Body of pancreas (tissue), 2 donors: ENCODE measurements around the gene OR6K3. TPM values are rescaled to one million over a fixed set of nuclear protein-coding genes. Genes with fewer than 3 reads are reported as not detected.

Source experiments
- total RNA-seq, 2 donors: library from RNA; depleted of rRNA; stranded (reverse); fragments of >200 nt; gene quantifications; one replicate each; pipeline ENCODE4 v1.1.0, GENCODE V29; 2016

OR6K3 gene
- total RNA-seq, 2 donors from 2014 or later, result not detected

Other genes starting within 250 kb of the OR6K3 start
- gene OR10R2, start 248.5 kb downstream of the OR6K3 start, total RNA-seq, result not detected
- gene OR6Y1, start 166.3 kb downstream of the OR6K3 start, total RNA-seq, result not detected
- gene OR6P1, start 150.1 kb downstream of the OR6K3 start, total RNA-seq, result not detected
- gene OR10X1, start 140.8 kb downstream of the OR6K3 start, total RNA-seq, result not detected
- gene OR10Z1, start 115.5 kb downstream of the OR6K3 start, total RNA-seq, result not detected
- not detected for gene SPTA1, start 34.0 kb downstream of the OR6K3 start, total RNA-seq
- gene OR6K2, start 20.1 kb downstream of the OR6K3 start, total RNA-seq, result not detected
- not detected for gene OR6K6, start 34.0 kb upstream of the OR6K3 start, total RNA-seq
- gene OR6N1, start 51.5 kb upstream of the OR6K3 start, total RNA-seq, result not detected
- not detected for gene OR6N2, start 60.5 kb upstream of the OR6K3 start, total RNA-seq
- 1 to 10 TPM; 3.0 to 3.1 TPM for gene MNDA, start 110.6 kb upstream of the OR6K3 start, total RNA-seq
- gene PYHIN1, start 210.8 kb upstream of the OR6K3 start, total RNA-seq, result 1 to 10 TPM in 1 of 2 donors, under 1 TPM in 1; 0.66 to 1.6 TPM